Metanephros (tissue), 1 donor: ENCODE measurements around the gene COPS8. TPM values are rescaled to one million over a fixed set of nuclear protein-coding genes. Genes with fewer than 3 reads are reported as not detected.

ENCODE experiments used
- total RNA-seq: library from RNA; depleted of rRNA; stranded (reverse); fragments of >200 nt; gene quantifications from one replicate; pipeline ENCODE4 v1.2.3, GENCODE V29; 2014

The COPS8 gene
- total RNA-seq = 81.8 TPM

DNA sequence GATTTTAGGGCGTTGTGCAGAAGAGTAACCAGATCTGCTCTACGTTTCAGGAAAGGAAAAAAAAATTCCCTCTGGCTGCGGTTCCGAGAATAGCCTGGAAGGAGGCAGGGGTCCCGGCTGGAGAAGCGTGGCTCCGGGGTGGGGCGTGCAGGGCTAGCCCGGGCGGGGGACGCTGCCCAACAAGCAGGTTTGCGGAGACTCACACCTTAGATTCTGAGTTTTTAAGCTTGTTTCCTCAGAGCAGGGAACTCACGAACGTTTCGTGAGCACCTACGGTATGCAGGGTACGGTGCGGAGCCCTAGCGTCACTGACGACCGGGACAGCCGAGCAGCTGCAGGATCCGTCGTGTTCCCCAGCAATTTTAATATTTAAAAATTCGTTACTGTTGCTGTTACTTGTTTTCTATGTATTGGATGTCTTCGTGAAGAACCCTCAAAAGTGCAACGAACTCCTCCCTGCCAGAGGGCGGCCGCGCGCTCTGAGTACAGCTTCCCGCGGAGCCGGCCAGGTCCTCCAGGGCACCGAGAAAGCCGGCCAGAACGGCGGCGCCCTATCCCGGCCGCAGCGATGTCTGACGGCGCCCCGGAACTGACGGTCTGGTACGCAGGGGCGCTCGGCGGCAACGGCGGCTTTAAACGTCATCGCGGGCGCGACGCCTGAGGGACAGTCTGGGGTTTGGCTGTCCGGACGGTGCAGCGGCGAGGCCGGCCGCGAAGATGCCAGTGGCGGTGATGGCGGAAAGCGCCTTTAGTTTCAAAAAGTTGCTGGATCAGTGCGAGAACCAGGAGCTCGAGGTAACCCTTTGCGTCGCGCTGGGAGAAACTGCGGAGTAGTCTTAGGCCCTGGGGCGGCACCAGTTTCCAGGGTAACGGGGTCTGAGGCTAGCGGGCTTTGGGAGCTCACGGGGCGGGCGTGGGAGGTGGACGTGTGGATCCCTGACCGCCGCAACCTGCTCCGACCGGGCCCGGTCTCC lies at the start of gene COPS8:
TSS of gene COPS8 (plus strand) at position 642 of the 974 bp plus-strand sequence. CDS start at position 718, 76 bp downstream.

